Retinal pigment epithelial cell (primary cell): Measurements from ENCODE around the gene ARAP2.

Source experiments
- DNase-seq: peaks from one replicate; pipeline ENCODE4 v3.0.0-alpha.2; 2010; ENCODE audit warnings: low read depth
- H3K4me3 ChIP-seq: 2 replicates; pipeline ENCODE4 v1.5.1; 2011; ENCODE audit warnings: mild to moderate bottlenecking, low read length, control low read depth, moderate library complexity
- CTCF ChIP-seq: conservative IDR thresholded peaks from 2 replicates; pipeline ENCODE4 v1.5.1; 2011; ENCODE audit warnings: low read depth, low read length, control low read depth, inconsistent platforms

The ARAP2 gene

GRCh38 chr4:36285784-36286480, 41.6 kb upstream of the ARAP2 start:
- no peak for TF ChIP-seq CTCF
- DNase-seq, result no peak
- H3K4me3 ChIP-seq, result no peak overlapping the region

GRCh38 chr4:36283912-36284465, 39.7 kb upstream of the ARAP2 start:
- DNase-seq, result no peak
- TF ChIP-seq CTCF, result no peak
- H3K4me3 ChIP-seq, result no peak overlapping the region

- no peak for TF ChIP-seq CTCF
- no peak overlapping the region for H3K4me3 ChIP-seq
- no peak for DNase-seq
Observed at GRCh38 chr4:36282503-36283030, 38.3 kb upstream of the ARAP2 start.

- no peak for DNase-seq
- no peak for TF ChIP-seq CTCF
- no peak within 1 kb of the TSS for H3K4me3 ChIP-seq
Observed at GRCh38 chr4:36281384-36282106, 37.2 kb upstream of the ARAP2 start, which contains the start of gene DTHD1. Gene DTHD1, plus strand, starts transcription at chr4:36281616. Its CDS starts 143 bp downstream, at chr4:36281759.

GRCh38 chr4:36280555-36280954, 36.2 kb upstream of the ARAP2 start:
- DNase-seq, result no peak
- TF ChIP-seq CTCF, result no peak
- no peak overlapping the region for H3K4me3 ChIP-seq

GRCh38 chr4:36278789-36279188, 34.5 kb upstream of the ARAP2 start:
- no peak for TF ChIP-seq CTCF
- H3K4me3 ChIP-seq, result no peak overlapping the region
- no peak for DNase-seq
